Activated naive CD8-positive, alpha-beta T cell treated with anti-CD3 and anti-CD28 coated beads for 36 hours (primary cell): ENCODE measurements around the gene BTC. TPM values are rescaled to one million over a fixed set of nuclear protein-coding genes. Genes with fewer than 3 reads are reported as not detected.

Source experiments
- DNase-seq: peaks from one replicate; pipeline ENCODE4 v3.0.0; 2021
- H3K27ac Mint-ChIP-seq: one replicate; pipeline ENCODE4 v1.8.0; 2022; ENCODE audit warnings: mild to moderate bottlenecking, moderate library complexity, mixed read lengths
- H3K27me3 Mint-ChIP-seq: one replicate; pipeline ENCODE4 v1.8.0; 2022; ENCODE audit warnings: mild to moderate bottlenecking, mixed read lengths
- H3K36me3 Mint-ChIP-seq: one replicate; pipeline ENCODE4 v1.8.0; 2021; ENCODE audit warnings: mild to moderate bottlenecking, mixed read lengths
- H3K4me1 Mint-ChIP-seq: one replicate; pipeline ENCODE4 v1.8.0; 2021; ENCODE audit warnings: mixed read lengths
- H3K4me3 Mint-ChIP-seq: one replicate; pipeline ENCODE4 v1.8.0; 2022; ENCODE audit warnings: mild to moderate bottlenecking, moderate library complexity, mixed read lengths
- H3K9me3 Mint-ChIP-seq: one replicate; pipeline ENCODE4 v1.8.0; 2022; ENCODE audit warnings: mixed read lengths
- total RNA-seq, 2 experiments: library from RNA; stranded (reverse); gene quantifications; one replicate each; pipeline ENCODE4 v1.2.3, GENCODE V29; 2021

Gene BTC
- total RNA-seq, 2 experiments from 2014 or later = not detected

- Mint-ChIP-seq H3K9me3 (peaks cover under 1% of the 10 kb centered on the region), H3K4me1 (no peaks in the 10 kb centered on the region), H3K27me3 (peaks cover 6% of the 10 kb centered on the region), H3K27ac (no peak overlapping the region), H3K4me3 (no peak overlapping the region), H3K36me3 (no peaks in the 10 kb centered on the region)
- no peak for DNase-seq
Measured at GRCh38 chr4:74777531-74777930, 16.8 kb downstream of the BTC start.

- Mint-ChIP-seq H3K9me3 (no peaks in the 10 kb centered on the region), H3K27ac (no peak overlapping the region), H3K36me3 (no peaks in the 10 kb centered on the region), H3K27me3 (peaks cover 6% of the 10 kb centered on the region), H3K4me1 (no peaks in the 10 kb centered on the region), H3K4me3 (no peak overlapping the region)
- DNase-seq = no peak
Measured at GRCh38 chr4:74772783-74773182, 21.5 kb downstream of the BTC start.

- Mint-ChIP-seq H3K27me3 (peaks cover 6% of the 10 kb centered on the region), H3K9me3 (no peaks in the 10 kb centered on the region), H3K36me3 (no peaks in the 10 kb centered on the region), H3K4me3 (no peak overlapping the region), H3K27ac (no peak overlapping the region), H3K4me1 (no peaks in the 10 kb centered on the region)
- no peak for DNase-seq
Measured at GRCh38 chr4:74772106-74772505, 22.2 kb downstream of the BTC start.

- Mint-ChIP-seq H3K36me3 (no peaks in the 10 kb centered on the region), H3K27ac (no peak overlapping the region), H3K4me3 (no peak overlapping the region), H3K9me3 (no peaks in the 10 kb centered on the region), H3K4me1 (no peaks in the 10 kb centered on the region), H3K27me3 (peaks cover 3% of the 10 kb centered on the region)
- DNase-seq = no peak
Measured at GRCh38 chr4:74770226-74770910, 24.0 kb downstream of the BTC start.

- Mint-ChIP-seq H3K4me3 (no peak overlapping the region), H3K4me1 (no peaks in the 10 kb centered on the region), H3K36me3 (no peaks in the 10 kb centered on the region), H3K27me3 (no peaks in the 10 kb centered on the region), H3K27ac (no peak overlapping the region), H3K9me3 (peaks cover 2% of the 10 kb centered on the region)
- no peak for DNase-seq
Measured at GRCh38 chr4:74768857-74769525, 25.3 kb downstream of the BTC start.

- H3K27me3 Mint-ChIP-seq = no peaks in the 10 kb centered on the region
- no peak for DNase-seq
- no peaks in the 10 kb centered on the region for H3K36me3 Mint-ChIP-seq
- H3K4me1 Mint-ChIP-seq = no peaks in the 10 kb centered on the region
- peaks cover 2% of the 10 kb centered on the region for H3K9me3 Mint-ChIP-seq
- H3K4me3 Mint-ChIP-seq = no peak overlapping the region
- no peak overlapping the region for H3K27ac Mint-ChIP-seq
Measured at GRCh38 chr4:74764119-74764518, 30.2 kb downstream of the BTC start.

- no peak overlapping the region for H3K27ac Mint-ChIP-seq
- H3K36me3 Mint-ChIP-seq = no peaks in the 10 kb centered on the region
- H3K27me3 Mint-ChIP-seq = peaks cover 3% of the 10 kb centered on the region
- DNase-seq = no peak
- H3K4me3 Mint-ChIP-seq = no peak overlapping the region
- no peaks in the 10 kb centered on the region for H3K4me1 Mint-ChIP-seq
- no peaks in the 10 kb centered on the region for H3K9me3 Mint-ChIP-seq
Measured at GRCh38 chr4:74758551-74759145, 35.7 kb downstream of the BTC start.

- peaks cover 3% of the 10 kb centered on the region for H3K27me3 Mint-ChIP-seq
- no peak overlapping the region for H3K4me3 Mint-ChIP-seq
- H3K27ac Mint-ChIP-seq = no peak overlapping the region
- no peaks in the 10 kb centered on the region for H3K4me1 Mint-ChIP-seq
- no peaks in the 10 kb centered on the region for H3K9me3 Mint-ChIP-seq
- DNase-seq = no peak
- H3K36me3 Mint-ChIP-seq = no peaks in the 10 kb centered on the region
Measured at GRCh38 chr4:74757136-74757535, 37.2 kb downstream of the BTC start.

- H3K9me3 Mint-ChIP-seq = no peaks in the 10 kb centered on the region
- H3K27me3 Mint-ChIP-seq = peaks cover 3% of the 10 kb centered on the region
- H3K27ac Mint-ChIP-seq = no peak overlapping the region
- no peaks in the 10 kb centered on the region for H3K4me1 Mint-ChIP-seq
- H3K4me3 Mint-ChIP-seq = no peak overlapping the region
- DNase-seq = no peak
- H3K36me3 Mint-ChIP-seq = no peaks in the 10 kb centered on the region
Measured at GRCh38 chr4:74755486-74755885, 38.8 kb downstream of the BTC start.

GRCh38 chr4:74754218-74754617, 40.1 kb downstream of the BTC start:
- H3K4me3 Mint-ChIP-seq = no peak overlapping the region
- H3K36me3 Mint-ChIP-seq = no peaks in the 10 kb centered on the region
- H3K9me3 Mint-ChIP-seq = no peaks in the 10 kb centered on the region
- H3K4me1 Mint-ChIP-seq = no peaks in the 10 kb centered on the region
- H3K27ac Mint-ChIP-seq = no peak overlapping the region
- peaks cover 3% of the 10 kb centered on the region for H3K27me3 Mint-ChIP-seq
- no peak for DNase-seq

- H3K4me1 Mint-ChIP-seq = no peaks in the 10 kb centered on the region
- no peaks in the 10 kb centered on the region for H3K9me3 Mint-ChIP-seq
- H3K27ac Mint-ChIP-seq = no peak overlapping the region
- H3K36me3 Mint-ChIP-seq = no peaks in the 10 kb centered on the region
- peaks cover 3% of the 10 kb centered on the region for H3K27me3 Mint-ChIP-seq
- no peak for DNase-seq
- no peak overlapping the region for H3K4me3 Mint-ChIP-seq
Measured at GRCh38 chr4:74752798-74753197, 41.5 kb downstream of the BTC start.

GRCh38 chr4:74751856-74752255, 42.5 kb downstream of the BTC start:
- Mint-ChIP-seq H3K27ac (no peak overlapping the region), H3K4me3 (no peak overlapping the region), H3K4me1 (no peaks in the 10 kb centered on the region), H3K9me3 (no peaks in the 10 kb centered on the region), H3K36me3 (no peaks in the 10 kb centered on the region), H3K27me3 (peaks cover 3% of the 10 kb centered on the region)
- DNase-seq = no peak

GRCh38 chr4:74751247-74751646, 43.1 kb downstream of the BTC start:
- Mint-ChIP-seq H3K27me3 (peaks cover 3% of the 10 kb centered on the region), H3K4me3 (no peak overlapping the region), H3K9me3 (no peaks in the 10 kb centered on the region), H3K27ac (no peak overlapping the region), H3K4me1 (no peaks in the 10 kb centered on the region), H3K36me3 (no peaks in the 10 kb centered on the region)
- no peak for DNase-seq

- Mint-ChIP-seq H3K27me3 (no peaks in the 10 kb centered on the region), H3K9me3 (no peaks in the 10 kb centered on the region), H3K27ac (no peak overlapping the region), H3K4me1 (no peaks in the 10 kb centered on the region), H3K4me3 (no peak overlapping the region), H3K36me3 (no peaks in the 10 kb centered on the region)
- DNase-seq = no peak
Measured at GRCh38 chr4:74742185-74742584, 52.1 kb downstream of the BTC start.

GRCh38 chr4:74738464-74739143, 55.7 kb downstream of the BTC start:
- H3K9me3 Mint-ChIP-seq = no peaks in the 10 kb centered on the region

More at GRCh38 chr4:74738464-74739143, 55.7 kb downstream of the BTC start:
- no peaks in the 10 kb centered on the region for H3K27me3 Mint-ChIP-seq
- H3K27ac Mint-ChIP-seq = no peak overlapping the region
- no peaks in the 10 kb centered on the region for H3K36me3 Mint-ChIP-seq
- H3K4me1 Mint-ChIP-seq = no peaks in the 10 kb centered on the region
- no peak for DNase-seq
- no peak overlapping the region for H3K4me3 Mint-ChIP-seq
